HTERT RPE-1 (cell line): ENCODE data around the gene ITGB2.
"Not testable (repeated sequence)": the region's sequence is repeated elsewhere in the genome, so short reads cannot be mapped to it uniquely, and the experiment has no call there.

ENCODE experiments used
- in situ Hi-C: fragments of 300-500 bp; cut with MboI; formaldehyde crosslinking; loops from 4 replicates; pipeline ENCODE4 v1.14.3; 2020; ENCODE audit warnings: low sequenced_read_pairs

ITGB2 gene

GRCh38 chr21:44927587-44928461 is 7.1 kb upstream of the ITGB2 start:
- in situ Hi-C loops: no loop called here

GRCh38 chr21:44927259-44927586 is 6.5 kb upstream of the ITGB2 start:
- in situ Hi-C loops: no loop called here

- in situ Hi-C loops: no loop called here
Measured at GRCh38 chr21:44926331-44927101, 5.8 kb upstream of the ITGB2 start.

- in situ Hi-C loops: no loop called here
Measured at GRCh38 chr21:44925378-44925755, 4.7 kb upstream of the ITGB2 start.

- in situ Hi-C loops: no loop called here
Measured at GRCh38 chr21:44924606-44925377, 4.1 kb upstream of the ITGB2 start.

- in situ Hi-C loops: no loop called here
Measured at GRCh38 chr21:44923480-44924084, 2.9 kb upstream of the ITGB2 start.

- in situ Hi-C loops: no loop called here
Measured at GRCh38 chr21:44921928-44922327, 1.2 kb upstream of the ITGB2 start.

GRCh38 chr21:44919913-44920693 is 596 bp downstream of the ITGB2 start:
- in situ Hi-C loops: no loop called here

GRCh38 chr21:44919111-44919912 is 1.4 kb downstream of the ITGB2 start:
- in situ Hi-C loops: no loop called here

GRCh38 chr21:44918581-44919033 is 2.1 kb downstream of the ITGB2 start:
- in situ Hi-C loops: no loop called here

GRCh38 chr21:44918107-44918470 is 2.6 kb downstream of the ITGB2 start:
- in situ Hi-C loops: no loop called here

GRCh38 chr21:44917446-44918106 is 3.1 kb downstream of the ITGB2 start:
- in situ Hi-C loops: no loop called here

GRCh38 chr21:44916965-44917364 is 3.7 kb downstream of the ITGB2 start:
- in situ Hi-C loops: no loop called here

GRCh38 chr21:44914176-44914874 is 6.4 kb downstream of the ITGB2 start:
- in situ Hi-C loops: no loop called here

- in situ Hi-C loops: no loop called here
Measured at GRCh38 chr21:44913425-44914175, 7.1 kb downstream of the ITGB2 start.

GRCh38 chr21:44912506-44913412 is 7.9 kb downstream of the ITGB2 start:
- in situ Hi-C loops: not testable (repeated sequence)

GRCh38 chr21:44912158-44912473 is 8.6 kb downstream of the ITGB2 start:
- in situ Hi-C loops: no loop called here
